Left lobe of liver (tissue), 1 donor: ENCODE measurements around the gene WDR49. TPM values are rescaled to one million over a fixed set of nuclear protein-coding genes. Genes with fewer than 3 reads are reported as not detected.

Experiments
- total RNA-seq: library from RNA; stranded (reverse); gene quantifications from one replicate; pipeline ENCODE4 v1.2.1, GENCODE V29; 2021
- donor health status: DM: no; HTN: yes; CAD: no.

WDR49 gene
- total RNA-seq, 1 donor from 2014 or later, result not detected

Other genes with a start within 250 kb of the WDR49 start
- gene SERPINI2, start 179.9 kb downstream of the WDR49 start, total RNA-seq, result 0.15 TPM
- gene PDCD10, start 81.0 kb upstream of the WDR49 start, total RNA-seq, result 13.5 TPM
- gene SERPINI1, start 81.8 kb upstream of the WDR49 start, total RNA-seq, result 0.86 TPM